Left lung (tissue), 10 donors: ENCODE data around the gene ZP2. TPM values are rescaled to one million over a fixed set of nuclear protein-coding genes. Genes with fewer than 3 reads are reported as not detected.

Experiments used
- ATAC-seq: fragments of 200-7000 bp; cut with Tn5 transposase; one replicate; pipeline ENCODE4 v1.9.1; 2020; ENCODE audit warnings: moderate library complexity
- DNase-seq, 4 donors: peaks; one replicate each; pipeline ENCODE4 v3.0.0-alpha.2; 2013 to 2020
- H3K27ac ChIP-seq, 2 donors: fragments of 200-600 bp; sonication (generic) in 1 of 2; one replicate each; pipeline versions ENCODE4 v1.5.0 to v1.8.0; 2020 to 2021
- H3K27me3 ChIP-seq, 2 donors: fragments of 200-600 bp; sonication (generic) in 1 of 2; one replicate each; pipeline versions ENCODE4 v1.5.0 to v1.8.0; 2020 to 2021
- H3K36me3 ChIP-seq, 2 donors: fragments of 200-600 bp; sonication (generic) in 1 of 2; one replicate each; pipeline versions ENCODE4 v1.5.0 to v1.8.0; 2020 to 2021
- H3K4me1 ChIP-seq, 2 donors: fragments of 200-600 bp; one replicate each; pipeline ENCODE4 v1.8.0; 2021
- H3K4me3 ChIP-seq, 2 donors: fragments of 200-600 bp; sonication (generic) in 1 of 2; one replicate each; pipeline versions ENCODE4 v1.5.0 to v1.8.0; 2020 to 2021; ENCODE audit warnings: mild to moderate bottlenecking in 1 of 2
- H3K9me3 ChIP-seq, 2 donors: fragments of 200-600 bp; sonication (generic) in 1 of 2; one replicate each; pipeline versions ENCODE4 v1.5.0 to v1.8.0; 2020 to 2021
- CTCF ChIP-seq, 2 donors: fragments of 200-600 bp; sonication (generic) in 1 of 2; IDR thresholded peaks; one replicate each; pipeline versions ENCODE4 v1.5.0 to v1.8.0; 2021; ENCODE audit warnings: antibody characterized with exemption in 2 of 2
- intact Hi-C, 2 donors: fragments of 100-400 bp; cut with DNase I; formaldehyde crosslinking; loops; one replicate each; pipeline versions ENCODE4 v1.11.2 to v1.14.2; 2022
- polyA plus RNA-seq, 6 donors: library from polyadenylated mRNA; unstranded; fragments of 120-200 nt; gene quantifications; one replicate each; pipeline ENCODE4 v1.2.1, GENCODE V29; 2013; ENCODE audit not compliant: insufficient read length in 6 of 6
- total RNA-seq, 2 donors: library from RNA; stranded (reverse); fragmentation: NEBNext Ultra II Directional; extraction: Animal tissue kit (Norgen Biotek cat#: 25700); gene quantifications; one replicate each; pipeline ENCODE4 v1.2.1, GENCODE V29; 2021
- donor health status: DM: no; HTN: yes; CAD: no.
- donor health status: DM: no; HTN: no; CAD: no.

Gene ZP2
- total and polyA plus RNA-seq, 8 donors, result 1.9 to 6.4 (median 2.8) TPM; not detected in 2

- DNase-seq (no peak), ATAC-seq (no peak)
- Histone ChIP-seq H3K4me3 (no peak overlapping the region), H3K9me3 (no peaks in the 10 kb centered on the region), H3K36me3 (peaks cover 0 to 67% of the 10 kb centered on the region in 2 donors), H3K27ac (no peak overlapping the region), H3K27me3 (no peaks in the 10 kb centered on the region), H3K4me1 (peaks cover 0 to 3% of the 10 kb centered on the region in 2 donors)
- no peak for TF ChIP-seq CTCF (IDR thresholded peaks at IDR 0.05)
- intact Hi-C loops, result no loop called here
Measured at GRCh38 chr16:21167929-21168602, 43.3 kb downstream of the ZP2 start.

- Histone ChIP-seq H3K4me3 (no peak overlapping the region), H3K9me3 (no peaks in the 10 kb centered on the region), H3K4me1 (peaks cover 6 to 8% of the 10 kb centered on the region in 2 donors), H3K27me3 (no peaks in the 10 kb centered on the region), H3K27ac (no peak overlapping the region), H3K36me3 (peaks cover 0 to 61% of the 10 kb centered on the region in 2 donors)
- DNase-seq, result no peak
- ATAC-seq, result no peak
- TF ChIP-seq CTCF (IDR thresholded peaks at IDR 0.05), result no peak
- intact Hi-C loops, result no loop called here
Measured at GRCh38 chr16:21167360-21167759, 44.0 kb downstream of the ZP2 start.

GRCh38 chr16:21166561-21166961 lies 44.8 kb downstream of the ZP2 start:
- DNase-seq (no peak), ATAC-seq (no peak)
- no peaks in the 10 kb centered on the region for H3K27me3 ChIP-seq
- intact Hi-C loops, result no loop called here
- no peak for TF ChIP-seq CTCF (IDR thresholded peaks at IDR 0.05)
- peaks cover 0 to 53% of the 10 kb centered on the region in 2 donors for H3K36me3 ChIP-seq
- H3K4me3 ChIP-seq, result no peak overlapping the region
- peaks cover 6 to 16% of the 10 kb centered on the region in 2 donors for H3K4me1 ChIP-seq
- H3K27ac ChIP-seq, result no peak overlapping the region
- H3K9me3 ChIP-seq, result no peaks in the 10 kb centered on the region

- intact Hi-C loops, result no loop called here
- Histone ChIP-seq H3K9me3 (no peaks in the 10 kb centered on the region), H3K4me3 (no peak overlapping the region), H3K36me3 (peaks cover 0 to 38% of the 10 kb centered on the region in 2 donors), H3K27ac (no peak overlapping the region), H3K4me1 (peaks cover 6 to 30% of the 10 kb centered on the region in 2 donors), H3K27me3 (no peaks in the 10 kb centered on the region)
- DNase-seq, result no peak
- no peak for TF ChIP-seq CTCF (IDR thresholded peaks at IDR 0.05)
- ATAC-seq, result peak; percentile 55
Measured at GRCh38 chr16:21164521-21165168, 46.7 kb downstream of the ZP2 start.

- no peak for ATAC-seq
- intact Hi-C loops, result no loop called here
- Histone ChIP-seq H3K27me3 (no peaks in the 10 kb centered on the region), H3K36me3 (peaks cover 0 to 38% of the 10 kb centered on the region in 2 donors), H3K4me3 (no peak overlapping the region), H3K4me1 (peaks cover 6 to 37% of the 10 kb centered on the region in 2 donors), H3K9me3 (no peaks in the 10 kb centered on the region), H3K27ac (no peak overlapping the region)
- no peak for DNase-seq
- TF ChIP-seq CTCF (IDR thresholded peaks at IDR 0.05), result no peak
Measured at GRCh38 chr16:21163576-21163975, 47.8 kb downstream of the ZP2 start.
